ENCODE data around the gene CLDN12.
"Not testable (repeated sequence)": the region's sequence is repeated elsewhere in the genome, so short reads cannot be mapped to it uniquely, and the experiment has no call there.

CLDN12 gene

GRCh38 chr7:90458104-90458503 lies 54.8 kb downstream of the CLDN12 start:
- H3K27me3 ChIP-seq (ENCODE audit: insufficient read depth, low read depth, severe bottlenecking): no peaks in the 10 kb centered on the region
- TF ChIP-seq CTCF (IDR thresholded peaks at IDR 0.05; ENCODE audit: low read depth, low read length): no peak
- H3K36me3 ChIP-seq: no peaks in the 10 kb centered on the region
- H3K9me3 ChIP-seq (ENCODE audit: severe bottlenecking): no peaks in the 10 kb centered on the region
- H3K4me3 ChIP-seq (ENCODE audit: low read depth, low read length): no peak overlapping the region
- DNase-seq: no peak
- no peak overlapping the region for H3K27ac ChIP-seq

DNA sequence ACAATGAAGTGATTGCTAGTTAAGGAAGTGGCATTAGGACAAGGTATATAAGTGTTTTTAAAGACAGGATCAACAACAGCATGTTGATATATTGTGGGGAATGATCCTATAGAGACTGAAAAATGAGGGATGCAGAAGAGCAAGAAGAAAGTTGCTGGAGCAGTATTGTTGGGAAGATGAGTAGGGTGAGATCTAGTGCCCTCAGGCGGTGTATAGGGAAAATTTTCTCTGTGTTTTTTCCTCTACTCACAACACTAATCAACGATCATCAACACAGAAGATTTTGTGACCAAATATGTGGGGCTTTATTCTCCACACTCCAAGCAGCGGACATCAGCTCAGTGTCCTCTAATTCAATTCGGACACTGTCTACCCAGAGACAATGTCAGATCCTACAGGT lies 56.6 kb downstream of the CLDN12 start:
- Histone ChIP-seq H3K27ac (no peak overlapping the region), H3K27me3 (ENCODE audit: insufficient read depth, low read depth, severe bottlenecking) (no peaks in the 10 kb centered on the region), H3K36me3 (no peaks in the 10 kb centered on the region), H3K4me3 (ENCODE audit: low read depth, low read length) (no peak overlapping the region), H3K9me3 (ENCODE audit: severe bottlenecking) (no peaks in the 10 kb centered on the region)
- TF ChIP-seq CTCF (IDR thresholded peaks at IDR 0.05; ENCODE audit: low read depth, low read length): no peak
- DNase-seq: no peak

- H3K27me3 ChIP-seq (ENCODE audit: insufficient read depth, low read depth, severe bottlenecking): no peaks in the 10 kb centered on the region
- no peaks in the 10 kb centered on the region for H3K9me3 ChIP-seq (ENCODE audit: severe bottlenecking)
- H3K27ac ChIP-seq: no peak overlapping the region
- no peak for DNase-seq
- no peak overlapping the region for H3K4me3 ChIP-seq (ENCODE audit: low read depth, low read length)
- no peaks in the 10 kb centered on the region for H3K36me3 ChIP-seq
- TF ChIP-seq CTCF (IDR thresholded peaks at IDR 0.05; ENCODE audit: low read depth, low read length): no peak
These were observed 58.0 kb downstream of the CLDN12 start for GRCh38 chr7:90461219-90461618.

- not testable (repeated sequence) for H3K4me3 ChIP-seq (ENCODE audit: low read depth, low read length); H3K9me3 ChIP-seq (ENCODE audit: severe bottlenecking); H3K36me3 ChIP-seq; H3K27ac ChIP-seq; H3K27me3 ChIP-seq (ENCODE audit: insufficient read depth, low read depth, severe bottlenecking); DNase-seq
These were observed 59.9 kb downstream of the CLDN12 start for GRCh38 chr7:90463151-90463628.
